ENCODE data around the gene MRPL37.

GRCh38 chr1:54171606-54172005, 28.4 kb upstream of the MRPL37 start:
- no peak for TF ChIP-seq CTCF (IDR thresholded peaks at IDR 0.05; ENCODE audit: insufficient read depth, low read length, poor library complexity, severe bottlenecking)
- no peak for TF ChIP-seq EZH2phosphoT487 (conservative IDR thresholded peaks at IDR 0.05; ENCODE audit: low read length)
